Skeletal muscle tissue (tissue), 4 donors: ENCODE measurements around the gene UBXN4. TPM values are rescaled to one million over a fixed set of nuclear protein-coding genes. Genes with fewer than 3 reads are reported as not detected.

ENCODE experiments used
- H3K27ac ChIP-seq: one replicate; pipeline ENCODE4 v1.7.0; 2013; ENCODE audit warnings: mild to moderate bottlenecking, low read depth, low read length, inconsistent platforms
- H3K27me3 ChIP-seq, 3 donors: one replicate each; pipeline ENCODE4 v1.7.0; 2013; ENCODE audit warnings: low read length in 3 of 3; ENCODE audit not compliant: control insufficient read depth in 3 of 3, insufficient read depth in 3 of 3
- H3K36me3 ChIP-seq, 3 donors: one replicate each; pipeline ENCODE4 v1.7.0; 2013; ENCODE audit warnings: low read length in 3 of 3; ENCODE audit not compliant: control insufficient read depth in 3 of 3, insufficient read depth in 3 of 3
- H3K4me1 ChIP-seq, 3 donors: one replicate each; pipeline ENCODE4 v1.7.0; 2013; ENCODE audit warnings: low read length in 3 of 3, mild to moderate bottlenecking in 3 of 3; ENCODE audit not compliant: control insufficient read depth in 3 of 3, insufficient read depth in 3 of 3
- H3K4me3 ChIP-seq, 3 donors: one replicate each; pipeline ENCODE4 v1.7.0; 2013; ENCODE audit warnings: low read length in 3 of 3
- H3K9ac ChIP-seq, 3 donors: one replicate each; pipeline ENCODE4 v1.7.0; 2013; ENCODE audit warnings: low read length in 3 of 3, mild to moderate bottlenecking in 3 of 3, moderate library complexity in 2 of 3, low read depth in 1 of 3
- H3K9me3 ChIP-seq, 3 donors: one replicate each; pipeline ENCODE4 v1.7.0; 2013; ENCODE audit warnings: low read length in 3 of 3; ENCODE audit not compliant: control insufficient read depth in 3 of 3
- total RNA-seq: library from RNA; depleted of rRNA; stranded (reverse); fragments of >200 nt; gene quantifications from one replicate; pipeline ENCODE4 v1.2.3, GENCODE V29; 2014
- donor health status: Osteomylitis.

The UBXN4 gene
- total RNA-seq, 1 donor from 2014 or later: 41.8 TPM

- no peak overlapping the region for H3K4me3 ChIP-seq
- H3K27ac ChIP-seq: no peak overlapping the region
- no peak overlapping the region for H3K9ac ChIP-seq
- no peaks in the 10 kb centered on the region for H3K9me3 ChIP-seq
- no peaks in the 10 kb centered on the region for H3K4me1 ChIP-seq
- H3K27me3 ChIP-seq: no peaks in the 10 kb centered on the region
- peaks cover 5 to 10% (median 5%) of the 10 kb centered on the region in 3 donors for H3K36me3 ChIP-seq
These were observed 13.5 kb upstream of the UBXN4 start for GRCh38 chr2:135728064-135728743.

GRCh38 chr2:135732561-135732960 lies 9.1 kb upstream of the UBXN4 start:
- Histone ChIP-seq H3K9ac (no peak overlapping the region), H3K36me3 (no peaks in the 10 kb centered on the region), H3K9me3 (no peaks in the 10 kb centered on the region), H3K27ac (no peak overlapping the region), H3K27me3 (no peaks in the 10 kb centered on the region), H3K4me3 (no peak overlapping the region), H3K4me1 (no peaks in the 10 kb centered on the region)

- Histone ChIP-seq H3K4me1 (no peaks in the 10 kb centered on the region), H3K27me3 (no peaks in the 10 kb centered on the region), H3K9ac (no peak overlapping the region), H3K9me3 (no peaks in the 10 kb centered on the region), H3K27ac (no peak overlapping the region), H3K4me3 (no peak overlapping the region), H3K36me3 (no peaks in the 10 kb centered on the region)
These were observed 8.6 kb upstream of the UBXN4 start for GRCh38 chr2:135733045-135733444.

GRCh38 chr2:135736546-135736945 lies 5.1 kb upstream of the UBXN4 start:
- H3K36me3 ChIP-seq: no peaks in the 10 kb centered on the region
- H3K4me1 ChIP-seq: no peaks in the 10 kb centered on the region
- no peak overlapping the region for H3K27ac ChIP-seq
- H3K9me3 ChIP-seq: no peaks in the 10 kb centered on the region
- H3K9ac ChIP-seq: no peak overlapping the region
- H3K27me3 ChIP-seq: no peaks in the 10 kb centered on the region
- no peak overlapping the region for H3K4me3 ChIP-seq

GRCh38 chr2:135740206-135740605 lies 1.4 kb upstream of the UBXN4 start:
- Histone ChIP-seq H3K27me3 (no peaks in the 10 kb centered on the region), H3K4me1 (peaks cover 6 to 17% (median 14%) of the 10 kb centered on the region in 3 donors), H3K4me3 (no peak overlapping the region), H3K9me3 (no peaks in the 10 kb centered on the region), H3K27ac (no peak overlapping the region), H3K36me3 (no peaks in the 10 kb centered on the region), H3K9ac (no peak overlapping the region)

GRCh38 chr2:135741043-135741394 lies 636 bp upstream of the UBXN4 start:
- Histone ChIP-seq H3K9me3 (no peaks in the 10 kb centered on the region), H3K9ac (peak overlapping the region in 1 of 3 donors; percentile 100), H3K27ac (peak overlapping the region; percentile 99), H3K36me3 (no peaks in the 10 kb centered on the region), H3K27me3 (no peaks in the 10 kb centered on the region), H3K4me1 (peaks cover 8 to 17% (median 14%) of the 10 kb centered on the region in 3 donors), H3K4me3 (peak overlapping the region; percentile 44 to 93 (median 49))

- H3K4me3 ChIP-seq: peak overlapping the region; percentile 91 to 93 (median 93)
- peak overlapping the region; percentile 99 for H3K27ac ChIP-seq
- H3K27me3 ChIP-seq: no peaks in the 10 kb centered on the region
- H3K4me1 ChIP-seq: peaks cover 8 to 17% (median 17%) of the 10 kb centered on the region in 3 donors
- peaks cover 0 to 2% (median 0%) of the 10 kb centered on the region in 3 donors for H3K36me3 ChIP-seq
- H3K9me3 ChIP-seq: no peaks in the 10 kb centered on the region
- H3K9ac ChIP-seq: peak overlapping the region; percentile 97 to 100 (median 99)
These were observed 686 bp downstream of the UBXN4 start for GRCh38 chr2:135742325-135742757.

GRCh38 chr2:135743860-135744259 lies 2.2 kb downstream of the UBXN4 start:
- Histone ChIP-seq H3K27ac (peak overlapping the region; percentile 7), H3K4me3 (peak overlapping the region in 1 of 3 donors; percentile 26), H3K9me3 (no peaks in the 10 kb centered on the region), H3K36me3 (peaks cover under 1 to 10% (median 3%) of the 10 kb centered on the region in 3 donors), H3K4me1 (peaks cover 8 to 17% (median 17%) of the 10 kb centered on the region in 3 donors), H3K27me3 (no peaks in the 10 kb centered on the region), H3K9ac (peak overlapping the region in 1 of 3 donors; percentile 100)

- H3K27ac ChIP-seq: no peak overlapping the region
- H3K9ac ChIP-seq: no peak overlapping the region
- no peak overlapping the region for H3K4me3 ChIP-seq
These were observed 3.2 kb downstream of the UBXN4 start for GRCh38 chr2:135744760-135745314.

GRCh38 chr2:135745545-135745944 lies 3.9 kb downstream of the UBXN4 start:
- Histone ChIP-seq H3K9ac (no peak overlapping the region), H3K27ac (no peak overlapping the region), H3K36me3 (peaks cover 3 to 20% (median 13%) of the 10 kb centered on the region in 3 donors)

More at GRCh38 chr2:135744760-135745314, 3.2 kb downstream of the UBXN4 start:
- H3K36me3 ChIP-seq: peaks cover 3 to 18% (median 10%) of the 10 kb centered on the region in 3 donors
- H3K27me3 ChIP-seq: no peaks in the 10 kb centered on the region
- no peaks in the 10 kb centered on the region for H3K9me3 ChIP-seq
- peaks cover 8 to 17% (median 17%) of the 10 kb centered on the region in 3 donors for H3K4me1 ChIP-seq

More at GRCh38 chr2:135745545-135745944, 3.9 kb downstream of the UBXN4 start:
- Histone ChIP-seq H3K4me3 (no peak overlapping the region), H3K27me3 (no peaks in the 10 kb centered on the region), H3K4me1 (peaks cover 8 to 17% (median 17%) of the 10 kb centered on the region in 3 donors), H3K9me3 (no peaks in the 10 kb centered on the region)
